ENCODE results near the gene REEP1. TPM values are rescaled to one million over a fixed set of nuclear protein-coding genes. Genes with fewer than 3 reads are reported as not detected.

The REEP1 gene
- total and polyA plus RNA-seq, 3 donors from 2014 or later, result 112 to 342 (median 241) TPM

DNA sequence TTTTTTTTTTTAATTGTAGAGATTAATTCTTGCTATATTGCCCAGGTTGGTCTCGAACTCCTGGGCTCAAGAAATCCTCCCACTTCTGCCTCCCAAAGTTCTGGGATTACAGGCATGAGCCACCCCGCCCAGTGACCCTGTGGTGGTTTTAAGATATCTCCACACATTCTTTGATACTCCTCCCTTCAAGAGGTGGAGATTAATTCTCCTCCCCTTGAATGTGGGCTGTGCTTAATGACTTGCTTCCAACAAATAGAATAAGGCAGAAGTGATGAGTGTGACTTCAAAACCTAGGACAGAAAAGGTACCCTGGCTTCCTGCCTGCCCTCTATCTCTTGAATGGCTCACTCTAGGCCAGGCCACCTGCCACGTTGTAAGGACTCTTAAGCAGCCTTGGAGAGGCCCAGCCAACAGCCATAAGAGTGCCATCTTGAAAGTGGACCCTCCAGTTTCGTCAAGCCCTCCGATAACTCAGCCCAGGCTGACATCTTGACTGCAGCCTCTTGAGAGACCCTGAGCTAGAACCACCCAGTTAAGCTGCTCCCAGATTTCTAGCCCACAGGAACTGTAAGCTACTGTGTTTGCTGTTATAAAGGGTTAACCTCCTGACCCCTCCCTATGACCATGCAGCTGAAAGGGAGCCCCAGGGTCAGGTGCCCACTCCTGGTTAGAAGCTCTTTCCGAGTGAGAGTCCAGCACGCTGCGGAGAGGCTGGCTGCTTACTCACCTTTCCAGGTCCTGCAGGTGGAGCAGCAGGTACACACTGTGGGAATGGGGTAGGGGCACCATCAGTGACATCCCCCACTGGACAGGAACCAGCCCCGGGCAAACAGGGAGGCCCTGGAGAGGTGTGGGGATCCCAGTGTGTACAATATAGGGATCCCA lies 110.5 kb downstream of the REEP1 start:
- Histone ChIP-seq H3K9me3 (no peaks in the 10 kb centered on the region), H3K4me3 (no peak overlapping the region), H3K36me3 (ENCODE audit: low read depth, missing control alignments) (no peaks in the 10 kb centered on the region), H3K27ac (no peak overlapping the region), H3K27me3 (no peaks in the 10 kb centered on the region), H3K4me1 (peaks cover 39% of the 10 kb centered on the region)
- TF ChIP-seq, protein P1, sequence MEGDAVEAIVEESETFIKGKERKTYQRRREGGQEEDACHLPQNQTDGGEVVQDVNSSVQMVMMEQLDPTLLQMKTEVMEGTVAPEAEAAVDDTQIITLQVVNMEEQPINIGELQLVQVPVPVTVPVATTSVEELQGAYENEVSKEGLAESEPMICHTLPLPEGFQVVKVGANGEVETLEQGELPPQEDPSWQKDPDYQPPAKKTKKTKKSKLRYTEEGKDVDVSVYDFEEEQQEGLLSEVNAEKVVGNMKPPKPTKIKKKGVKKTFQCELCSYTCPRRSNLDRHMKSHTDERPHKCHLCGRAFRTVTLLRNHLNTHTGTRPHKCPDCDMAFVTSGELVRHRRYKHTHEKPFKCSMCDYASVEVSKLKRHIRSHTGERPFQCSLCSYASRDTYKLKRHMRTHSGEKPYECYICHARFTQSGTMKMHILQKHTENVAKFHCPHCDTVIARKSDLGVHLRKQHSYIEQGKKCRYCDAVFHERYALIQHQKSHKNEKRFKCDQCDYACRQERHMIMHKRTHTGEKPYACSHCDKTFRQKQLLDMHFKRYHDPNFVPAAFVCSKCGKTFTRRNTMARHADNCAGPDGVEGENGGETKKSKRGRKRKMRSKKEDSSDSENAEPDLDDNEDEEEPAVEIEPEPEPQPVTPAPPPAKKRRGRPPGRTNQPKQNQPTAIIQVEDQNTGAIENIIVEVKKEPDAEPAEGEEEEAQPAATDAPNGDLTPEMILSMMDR (IDR thresholded peaks at IDR 0.05), result no peak
- no peak for TF ChIP-seq POLR2A (IDR thresholded peaks at IDR 0.05)
- intact Hi-C loops (cut with DNase I; ENCODE audit: low total_unique reads), result loop anchor here (10.0 kb wide), 1 partner anchor 138 kb away; no protein-coding TSS in a partner anchor
- 82 to 91% methylated on average over 6 to 7 of the region's 9 CpGs for WGBS, 2 donors
- DNase-seq, result peak; percentile 37

DNA sequence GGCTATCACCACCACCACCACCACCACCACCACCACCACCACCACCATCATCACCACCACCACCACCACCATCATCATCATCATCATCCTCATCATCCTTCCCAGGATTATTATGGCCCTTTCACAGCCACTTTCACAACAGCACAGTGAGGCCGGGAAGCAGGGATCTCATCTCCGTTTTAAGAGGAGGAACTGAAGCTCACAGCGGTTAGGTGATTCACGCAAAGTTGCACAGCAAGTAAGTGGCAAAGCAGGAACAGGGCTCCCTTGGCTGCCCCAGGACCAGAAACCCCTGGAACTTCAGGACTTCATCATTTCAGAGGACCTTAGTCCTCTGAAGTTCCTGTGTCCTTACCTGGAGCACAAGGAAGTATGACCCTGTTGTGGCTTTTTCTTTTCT lies 111.4 kb downstream of the REEP1 start:
- Histone ChIP-seq H3K4me3 (no peak overlapping the region), H3K36me3 (ENCODE audit: low read depth, missing control alignments) (no peaks in the 10 kb centered on the region), H3K4me1 (peaks cover 47% of the 10 kb centered on the region), H3K9me3 (no peaks in the 10 kb centered on the region), H3K27ac (no peak overlapping the region), H3K27me3 (no peaks in the 10 kb centered on the region)
- 90 to 94% methylated on average over 4 of the region's 4 CpGs for WGBS, 2 donors
- DNase-seq, result no peak
- TF ChIP-seq, protein P1 (IDR thresholded peaks at IDR 0.05), result no peak
- TF ChIP-seq POLR2A (IDR thresholded peaks at IDR 0.05), result no peak
- intact Hi-C loops (cut with DNase I; ENCODE audit: low total_unique reads), result loop anchor here (10.0 kb wide), 1 partner anchor 139 kb away; no protein-coding TSS in a partner anchor

DNA sequence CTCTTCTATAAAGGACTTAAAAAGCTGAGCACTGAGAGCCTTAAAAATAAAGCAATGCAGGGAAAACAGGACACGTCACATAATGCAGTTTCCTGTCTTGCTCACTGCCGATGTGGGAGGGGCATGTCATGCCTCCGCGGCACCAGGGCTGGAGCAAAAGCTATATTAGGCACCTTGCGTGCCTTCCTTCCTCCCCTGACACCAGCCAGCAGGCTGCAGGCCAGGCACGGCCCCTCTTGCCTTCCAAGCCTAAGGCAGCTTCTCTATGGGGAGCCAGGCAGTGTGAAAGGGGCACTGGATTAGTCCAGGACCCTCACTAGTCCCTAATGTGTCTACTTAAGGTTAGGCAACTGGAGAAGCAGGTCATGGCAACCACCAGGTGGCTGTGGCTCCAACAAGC lies 111.8 kb downstream of the REEP1 start:
- peak overlapping the region; percentile 24 to 78 for H3K27ac ChIP-seq

DNA sequence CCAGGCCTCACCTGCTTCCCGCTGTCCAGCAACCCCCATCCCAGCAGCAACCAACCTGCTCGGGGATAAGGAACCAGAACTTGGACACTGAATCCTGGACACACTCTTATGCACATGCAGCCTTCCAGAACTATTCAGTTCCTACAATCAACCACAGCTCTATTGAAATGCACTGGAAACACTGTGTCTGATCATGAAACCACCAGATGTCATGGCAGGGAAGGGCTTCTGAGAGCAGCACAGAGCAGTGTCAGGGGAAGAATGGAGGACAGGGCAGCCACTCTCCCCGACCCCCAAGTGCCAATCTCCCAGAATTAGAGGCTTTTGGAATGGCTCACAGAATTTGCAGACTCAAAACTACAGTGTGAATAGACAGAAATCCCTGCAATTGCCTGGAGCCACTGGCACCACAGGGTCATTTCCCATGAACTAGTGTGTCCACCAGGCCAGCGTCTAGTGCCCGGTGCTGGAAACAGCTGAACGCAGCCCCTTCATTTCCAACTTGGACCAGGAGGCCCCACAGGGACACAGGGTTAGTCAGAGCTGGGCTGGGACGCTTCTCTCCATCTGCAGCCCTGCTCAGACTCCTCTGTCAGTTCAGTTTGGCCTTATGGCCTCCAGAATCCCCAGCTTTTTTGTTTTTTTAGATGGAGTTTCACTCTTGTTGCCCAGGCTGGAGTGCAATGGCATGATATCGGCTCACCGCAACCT lies 112.6 kb downstream of the REEP1 start:
- DNase-seq, result no peak
- Histone ChIP-seq H3K4me3 (no peak overlapping the region), H3K27me3 (no peaks in the 10 kb centered on the region), H3K36me3 (ENCODE audit: low read depth, missing control alignments) (no peaks in the 10 kb centered on the region), H3K9me3 (no peaks in the 10 kb centered on the region), H3K4me1 (peaks cover 49% of the 10 kb centered on the region), H3K27ac (peak overlapping the region; percentile 64 to 78)
- TF ChIP-seq POLR2A (IDR thresholded peaks at IDR 0.05), result no peak
- TF ChIP-seq, protein P1 (IDR thresholded peaks at IDR 0.05), result no peak
- 79 to 89% methylated on average over 4 to 9 of the region's 9 CpGs for WGBS, 2 donors
- intact Hi-C loops (cut with DNase I; ENCODE audit: low total_unique reads), result loop anchor here (10.0 kb wide), 1 partner anchor 140 kb away; no protein-coding TSS in a partner anchor

More for the DNA sequence above, 111.8 kb downstream of the REEP1 start:
- 64 to 97% methylated on average over 6 of the region's 6 CpGs for WGBS, 2 donors
- Histone ChIP-seq H3K4me1 (peaks cover 49% of the 10 kb centered on the region), H3K4me3 (no peak overlapping the region), H3K36me3 (ENCODE audit: low read depth, missing control alignments) (no peaks in the 10 kb centered on the region), H3K9me3 (no peaks in the 10 kb centered on the region), H3K27me3 (no peaks in the 10 kb centered on the region)
- intact Hi-C loops (cut with DNase I; ENCODE audit: low total_unique reads), result loop anchor here (10.0 kb wide), 1 partner anchor 139 kb away; no protein-coding TSS in a partner anchor
- DNase-seq, result no peak
- TF ChIP-seq POLR2A (IDR thresholded peaks at IDR 0.05), result no peak
- TF ChIP-seq, protein P1 (IDR thresholded peaks at IDR 0.05), result no peak

Measured in testis (tissue), 3 donors.